Esophagus muscularis mucosa (tissue), 4 donors: ENCODE results near the gene CARHSP1. TPM values are rescaled to one million over a fixed set of nuclear protein-coding genes. Genes with fewer than 3 reads are reported as not detected.

Experiments
- DNase-seq: peaks from one replicate; pipeline ENCODE4 v3.0.0-alpha.2; 2017; ENCODE audit errors: extremely low spot score
- H3K27ac ChIP-seq, 4 donors: fragments of 200-600 bp; sonication (generic); replicated peaks in 1 of 4; 1 replicate in 3 of 4; 2 replicates in 1 of 4; pipeline ENCODE4 v1.5.1; 2016 to 2019; ENCODE audit warnings: mild to moderate bottlenecking in 1 of 4
- H3K27me3 ChIP-seq, 4 donors: fragments of 200-600 bp; sonication (generic); one replicate each; pipeline versions ENCODE4 v1.5.1 to v1.6.0; 2016 to 2019
- H3K36me3 ChIP-seq, 4 donors: fragments of 200-600 bp; sonication (generic); one replicate each; pipeline ENCODE4 v1.5.1; 2016 to 2019
- H3K4me1 ChIP-seq, 4 donors: fragments of 200-600 bp; sonication (generic); one replicate each; pipeline ENCODE4 v1.5.1; 2016 to 2019
- H3K4me3 ChIP-seq, 4 donors: fragments of 200-600 bp; sonication (generic); 1 replicate in 2 of 4; 2 replicates in 2 of 4; pipeline ENCODE4 v1.5.1; 2016 to 2019; ENCODE audit warnings: mild to moderate bottlenecking in 4 of 4, moderate library complexity in 1 of 4
- H3K9me3 ChIP-seq, 4 donors: fragments of 200-600 bp; sonication (generic); 1 replicate in 3 of 4; 2 replicates in 1 of 4; pipeline ENCODE4 v1.5.1; 2016 to 2019
- EP300 ChIP-seq: sonication (generic); formaldehyde crosslinking; IDR thresholded peaks from one replicate; pipeline ENCODE4 v1.6.1; 2017; ENCODE audit warnings: antibody characterized with exemption
- POLR2A ChIP-seq: fragments of 450-650 bp; IDR thresholded peaks from one replicate; pipeline ENCODE4 v1.6.1; 2017; ENCODE audit warnings: antibody characterized with exemption, moderate library complexity, mild to moderate bottlenecking, low read depth
- POLR2AphosphoS5 ChIP-seq, 2 donors: sonication (generic); formaldehyde crosslinking; IDR thresholded peaks; one replicate each; pipeline ENCODE4 v1.6.1; 2017; ENCODE audit warnings: antibody characterized with exemption in 2 of 2
- WGBS: methylation state at CpG from one replicate; pipeline ENCODE4 v1.1.5; 2018; 5-methylcytosine and 5-hydroxymethylcytosine counted together
- intact Hi-C: fragments of 100-400 bp; cut with DNase I; formaldehyde crosslinking; loops from one replicate; pipeline ENCODE4 v1.15.1; 2023
- total RNA-seq, 4 donors: library from RNA; depleted of rRNA; stranded (reverse); fragments of >200 nt; gene quantifications; one replicate each; pipeline versions ENCODE4 v1.1.0 to v1.2.1, GENCODE V29; 2016
- TF ChIP-seq, protein P1 (sequence below), 3 experiments: fragments of 200-600 bp in 2 of 3; fragments of 450-650 bp in 1 of 3; sonication (generic) in 2 of 3; IDR thresholded peaks; one replicate each; pipeline ENCODE4 v1.5.1; 2017 to 2019; ENCODE audit warnings: antibody characterized with exemption in 3 of 3, mild to moderate bottlenecking in 2 of 3, moderate library complexity in 1 of 3

The CARHSP1 gene
- total RNA-seq, 4 donors from 2014 or later: 33.2 to 95.8 (median 73.9) TPM

GRCh38 chr16:8816967-8817655, 51.7 kb downstream of the CARHSP1 start:
- TF ChIP-seq EP300 (no peak), POLR2AphosphoS5 (IDR thresholded peaks at IDR 0.05) (no peak), POLR2A (no peak)
- TF ChIP-seq, protein P1, sequence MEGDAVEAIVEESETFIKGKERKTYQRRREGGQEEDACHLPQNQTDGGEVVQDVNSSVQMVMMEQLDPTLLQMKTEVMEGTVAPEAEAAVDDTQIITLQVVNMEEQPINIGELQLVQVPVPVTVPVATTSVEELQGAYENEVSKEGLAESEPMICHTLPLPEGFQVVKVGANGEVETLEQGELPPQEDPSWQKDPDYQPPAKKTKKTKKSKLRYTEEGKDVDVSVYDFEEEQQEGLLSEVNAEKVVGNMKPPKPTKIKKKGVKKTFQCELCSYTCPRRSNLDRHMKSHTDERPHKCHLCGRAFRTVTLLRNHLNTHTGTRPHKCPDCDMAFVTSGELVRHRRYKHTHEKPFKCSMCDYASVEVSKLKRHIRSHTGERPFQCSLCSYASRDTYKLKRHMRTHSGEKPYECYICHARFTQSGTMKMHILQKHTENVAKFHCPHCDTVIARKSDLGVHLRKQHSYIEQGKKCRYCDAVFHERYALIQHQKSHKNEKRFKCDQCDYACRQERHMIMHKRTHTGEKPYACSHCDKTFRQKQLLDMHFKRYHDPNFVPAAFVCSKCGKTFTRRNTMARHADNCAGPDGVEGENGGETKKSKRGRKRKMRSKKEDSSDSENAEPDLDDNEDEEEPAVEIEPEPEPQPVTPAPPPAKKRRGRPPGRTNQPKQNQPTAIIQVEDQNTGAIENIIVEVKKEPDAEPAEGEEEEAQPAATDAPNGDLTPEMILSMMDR (IDR thresholded peaks at IDR 0.05): no peak
- DNase-seq: no peak
- Histone ChIP-seq H3K27ac (no peak overlapping the region), H3K4me3 (no peak overlapping the region), H3K36me3 (peaks cover 48 to 94% (median 79%) of the 10 kb centered on the region in 4 donors), H3K9me3 (no peaks in the 10 kb centered on the region), H3K27me3 (no peaks in the 10 kb centered on the region), H3K4me1 (peaks cover 0 to 2% (median 0%) of the 10 kb centered on the region in 4 donors)
- WGBS: 77% methylated on average over 6 of the region's 6 CpGs
- intact Hi-C loops: no loop called here

GRCh38 chr16:8814095-8814806, 54.6 kb downstream of the CARHSP1 start:
- no peak for DNase-seq
- TF ChIP-seq POLR2AphosphoS5 (IDR thresholded peaks at IDR 0.05): no peak
- H3K4me3 ChIP-seq: no peak overlapping the region
- H3K27me3 ChIP-seq: no peaks in the 10 kb centered on the region
- no peak overlapping the region for H3K27ac ChIP-seq
- no peaks in the 10 kb centered on the region for H3K4me1 ChIP-seq
- H3K36me3 ChIP-seq: peaks cover 59 to 100% (median 90%) of the 10 kb centered on the region in 4 donors
- intact Hi-C loops: no loop called here
- WGBS: 92% methylated on average over 12 of the region's 14 CpGs
- no peaks in the 10 kb centered on the region for H3K9me3 ChIP-seq

DNA sequence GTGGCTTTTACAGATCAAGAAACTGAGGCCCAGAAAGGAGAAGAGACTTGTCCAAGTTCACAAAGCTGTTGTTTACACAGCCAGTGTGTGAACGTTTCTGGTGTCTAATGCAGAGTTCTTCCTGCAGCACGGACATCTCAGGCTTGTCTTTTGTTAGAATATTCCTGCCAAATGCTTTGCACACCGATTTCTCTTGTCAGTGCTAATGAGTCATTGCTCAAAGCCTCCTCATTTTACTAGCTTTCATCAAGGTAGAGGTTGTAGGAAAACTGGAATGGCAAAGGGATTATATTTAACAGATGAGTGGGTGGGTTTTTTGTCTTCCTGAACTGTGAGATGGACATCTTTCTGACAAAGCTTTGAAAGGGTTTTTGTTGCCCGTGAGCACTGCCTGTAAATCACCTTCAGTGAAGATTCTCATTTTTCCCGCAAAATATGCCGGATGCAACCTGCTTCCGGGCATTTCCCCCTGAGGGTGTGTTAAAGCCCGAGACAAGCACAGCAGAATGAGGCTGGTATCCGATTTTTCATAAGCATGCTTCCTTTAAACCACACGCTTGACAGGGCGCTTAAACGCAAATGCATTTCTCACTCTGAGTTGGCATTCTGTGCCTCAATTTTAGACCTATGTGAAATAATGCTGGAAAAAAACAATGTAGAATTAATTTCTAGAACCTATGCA, 56.5 kb downstream of the CARHSP1 start:
- Histone ChIP-seq H3K36me3 (peaks cover 72 to 100% (median 94%) of the 10 kb centered on the region in 4 donors), H3K27me3 (no peaks in the 10 kb centered on the region), H3K4me3 (no peak overlapping the region), H3K9me3 (no peaks in the 10 kb centered on the region), H3K4me1 (no peaks in the 10 kb centered on the region), H3K27ac (no peak overlapping the region)
- 64% methylated on average over 12 of the region's 12 CpGs for WGBS
- no peak for TF ChIP-seq POLR2AphosphoS5 (IDR thresholded peaks at IDR 0.05)
- no peak for TF ChIP-seq EP300
- TF ChIP-seq POLR2A: no peak
- TF ChIP-seq, protein P1 (IDR thresholded peaks at IDR 0.05): no peak
- DNase-seq: no peak
- intact Hi-C loops: no loop called here

GRCh38 chr16:8808613-8809353, 60.0 kb downstream of the CARHSP1 start:
- TF ChIP-seq POLR2A (no peak), POLR2AphosphoS5 (IDR thresholded peaks at IDR 0.05) (no peak), EP300 (no peak)
- TF ChIP-seq, protein P1 (IDR thresholded peaks at IDR 0.05): no peak
- DNase-seq: no peak
- Histone ChIP-seq H3K9me3 (no peaks in the 10 kb centered on the region), H3K27ac (no peak overlapping the region), H3K27me3 (no peaks in the 10 kb centered on the region), H3K4me3 (no peak overlapping the region), H3K4me1 (no peaks in the 10 kb centered on the region), H3K36me3 (peaks cover 62 to 100% (median 96%) of the 10 kb centered on the region in 4 donors)
- 81% methylated on average over 11 of the region's 11 CpGs for WGBS
- intact Hi-C loops: no loop called here
